SU-DHL-6 (cell line): ENCODE data around the gene NPAS3.

Experiments used
- H2AFZ ChIP-seq: fragments of 200-600 bp; sonication (generic); 2 replicates; pipeline ENCODE4 v1.6.1; 2014; ENCODE audit warnings: low read depth, mild to moderate bottlenecking, moderate library complexity, mixed read lengths, antibody characterized with exemption, low read length; ENCODE audit not compliant: severe bottlenecking
- H3F3A ChIP-seq: fragments of 200-600 bp; shearing (Covaris generic); 2 replicates; pipeline ENCODE4 v1.6.0; 2016; ENCODE audit warnings: antibody characterized with exemption, mild to moderate bottlenecking; ENCODE audit not compliant: insufficient read depth
- H3K27ac ChIP-seq: fragments of 200-600 bp; sonication (generic); 2 replicates; pipeline ENCODE4 v1.5.1; 2016; ENCODE audit warnings: low read depth, mild to moderate bottlenecking, low read length, moderate library complexity, mixed read lengths
- H3K27me3 ChIP-seq: fragments of 200-600 bp; sonication (generic), shearing (Covaris generic); 2 replicates; pipeline ENCODE4 v1.6.0; 2014; ENCODE audit warnings: mild to moderate bottlenecking, low read length
- H3K36me3 ChIP-seq: fragments of 200-600 bp; sonication (generic); 2 replicates; pipeline ENCODE4 v1.6.1; 2014; ENCODE audit warnings: mild to moderate bottlenecking, low read length, mixed read lengths
- H3K4me2 ChIP-seq: fragments of 300-600, 200-600 bp; shearing (Covaris generic), sonication (generic); 2 replicates; pipeline ENCODE4 v1.6.0; 2014; ENCODE audit warnings: low read length, low read depth, mild to moderate bottlenecking; ENCODE audit not compliant: poor library complexity, severe bottlenecking
- H3K4me3 ChIP-seq: fragments of 200-600 bp; sonication (generic); 2 replicates; pipeline ENCODE4 v1.5.1; 2014; ENCODE audit warnings: antibody characterized with exemption, low read length, mild to moderate bottlenecking, mixed read lengths; ENCODE audit not compliant: insufficient read depth, poor library complexity, severe bottlenecking
- H3K79me2 ChIP-seq: fragments of 200-600 bp; sonication (generic); 2 replicates; pipeline ENCODE4 v1.6.1; 2014; ENCODE audit warnings: mild to moderate bottlenecking, low read length, moderate library complexity; ENCODE audit not compliant: insufficient read depth
- H3K9ac ChIP-seq: fragments of 200-600 bp; sonication (generic); 2 replicates; pipeline ENCODE4 v1.7.0; 2014; ENCODE audit warnings: mild to moderate bottlenecking, low read length
- H3K9me2 ChIP-seq: fragments of 200-600 bp; sonication (generic); replicated peaks from 2 replicates; pipeline ENCODE4 v1.6.1; 2014; ENCODE audit warnings: low read length; ENCODE audit not compliant: insufficient read depth
- H3K9me3 ChIP-seq: fragments of 200-600 bp; sonication (generic); 2 replicates; pipeline ENCODE4 v1.6.1; 2014; ENCODE audit warnings: low read length, mixed read lengths; ENCODE audit not compliant: insufficient read depth
- H4K20me1 ChIP-seq: fragments of 200-600 bp; sonication (generic); 2 replicates; pipeline ENCODE4 v1.6.1; 2014; ENCODE audit warnings: low read depth, mild to moderate bottlenecking, antibody characterized with exemption, low read length, moderate library complexity, mixed read lengths
- CTCF ChIP-seq: fragments of 200-600 bp; sonication (generic); IDR thresholded peaks from one replicate; pipeline ENCODE4 v1.5.1; 2017; ENCODE audit warnings: antibody characterized with exemption, mild to moderate bottlenecking, low read length, moderate library complexity; ENCODE audit not compliant: insufficient read depth, poor library complexity, severe bottlenecking
- EZH2phosphoT487 ChIP-seq: fragments of 200-600 bp; sonication (generic), shearing (Covaris generic); conservative IDR thresholded peaks from 2 replicates; pipeline ENCODE4 v1.6.1; 2018; ENCODE audit warnings: mild to moderate bottlenecking, antibody characterized with exemption, low read length, moderate library complexity, mixed read lengths

NPAS3 gene

GRCh38 chr14:32938719-32939253 is at the start of gene NPAS3:
NPAS3 (plus strand) TSS chr14:32938879.
- H2AFZ ChIP-seq = no peak within 1 kb of the TSS
- no peaks in the 10 kb centered on the region for H3K79me2 ChIP-seq
- H3K4me3 ChIP-seq = no peak within 1 kb of the TSS
- no peaks in the 10 kb centered on the region for H3K9me2 ChIP-seq
- H3K27me3 ChIP-seq = no peaks in the 10 kb centered on the region
- peaks cover 2% of the 10 kb centered on the region; the same call in 1 of the 2 replicates for H3K9me3 ChIP-seq
- no peak within 1 kb of the TSS for H3K27ac ChIP-seq
- TF ChIP-seq EZH2phosphoT487 (no peak), CTCF (no peak)
- no peaks in the 10 kb centered on the region for H3F3A ChIP-seq
- H3K36me3 ChIP-seq = no peaks in the 10 kb centered on the region
- no peak within 1 kb of the TSS for H3K4me2 ChIP-seq
- H3K9ac ChIP-seq = no peak within 1 kb of the TSS
- no peaks in the 10 kb centered on the region for H4K20me1 ChIP-seq

- no peaks in the 10 kb centered on the region for H3F3A ChIP-seq
- H3K79me2 ChIP-seq = no peaks in the 10 kb centered on the region
- H3K9me3 ChIP-seq = no peaks in the 10 kb centered on the region
- H3K4me3 ChIP-seq = no peak overlapping the region
- H3K27me3 ChIP-seq = no peaks in the 10 kb centered on the region
- H3K27ac ChIP-seq = no peak overlapping the region
- TF ChIP-seq CTCF (no peak), EZH2phosphoT487 (no peak)
- no peaks in the 10 kb centered on the region for H4K20me1 ChIP-seq
- H3K9me2 ChIP-seq = no peaks in the 10 kb centered on the region
- no peak overlapping the region for H3K4me2 ChIP-seq
- no peaks in the 10 kb centered on the region for H3K36me3 ChIP-seq
- H3K9ac ChIP-seq = no peak overlapping the region
- H2AFZ ChIP-seq = no peak overlapping the region
These were observed 41.5 kb upstream of the NPAS3 start for GRCh38 chr14:32896979-32897697.

- H3K36me3 ChIP-seq = no peaks in the 10 kb centered on the region
- H3K27me3 ChIP-seq = no peaks in the 10 kb centered on the region
- no peak overlapping the region for H3K4me2 ChIP-seq
- H3K9ac ChIP-seq = no peak overlapping the region
- no peak overlapping the region for H2AFZ ChIP-seq
- H3K4me3 ChIP-seq = no peak overlapping the region
- no peaks in the 10 kb centered on the region for H3K9me2 ChIP-seq
- TF ChIP-seq EZH2phosphoT487 (no peak), CTCF (no peak)
- no peaks in the 10 kb centered on the region for H3F3A ChIP-seq
- no peaks in the 10 kb centered on the region for H4K20me1 ChIP-seq
- H3K79me2 ChIP-seq = no peaks in the 10 kb centered on the region
- H3K9me3 ChIP-seq = no peaks in the 10 kb centered on the region
- no peak overlapping the region for H3K27ac ChIP-seq
These were observed 41.0 kb upstream of the NPAS3 start for GRCh38 chr14:32897698-32898064.
